HG03280 (cell line): Measurements from ENCODE around the gene HIVEP1.
"Not testable (repeated sequence)": the region's sequence is repeated elsewhere in the genome, so short reads cannot be mapped to it uniquely, and the experiment has no call there.

ENCODE experiments used
- ATAC-seq: cut with Tn5 transposase; IDR thresholded peaks from one replicate; pipeline ENCODE4 v1.9.1; 2021; ENCODE audit warnings: mild to moderate bottlenecking, moderate library complexity; ENCODE audit not compliant: unreplicated experiment

HIVEP1 gene

GRCh38 chr6:12082368-12082767 is 70.3 kb downstream of the HIVEP1 start:
- no peak for ATAC-seq

GRCh38 chr6:12083302-12083701 is 71.2 kb downstream of the HIVEP1 start:
- ATAC-seq, result no peak

DNA sequence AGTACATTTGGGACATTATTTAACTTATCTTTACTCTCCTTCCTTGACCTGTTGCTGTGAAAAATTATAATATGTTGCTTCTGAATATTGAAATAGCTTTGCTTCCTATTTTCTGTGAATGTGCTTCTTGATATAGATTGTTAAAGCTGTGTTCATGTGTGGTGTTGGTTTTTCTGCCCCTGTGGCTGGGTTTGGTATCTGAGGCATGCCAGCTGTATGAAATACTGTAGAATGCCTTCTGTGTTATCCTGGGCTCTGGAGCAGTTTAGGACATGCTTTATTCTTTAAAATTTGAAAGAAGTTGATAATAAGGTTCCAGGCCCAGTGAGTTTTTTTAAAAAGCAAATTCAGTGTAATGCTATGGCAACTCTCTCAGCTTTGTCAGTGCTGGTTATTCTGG is 71.7 kb downstream of the HIVEP1 start:
- ATAC-seq, result no peak

GRCh38 chr6:12084681-12085080 is 72.6 kb downstream of the HIVEP1 start:
- ATAC-seq, result no peak

DNA sequence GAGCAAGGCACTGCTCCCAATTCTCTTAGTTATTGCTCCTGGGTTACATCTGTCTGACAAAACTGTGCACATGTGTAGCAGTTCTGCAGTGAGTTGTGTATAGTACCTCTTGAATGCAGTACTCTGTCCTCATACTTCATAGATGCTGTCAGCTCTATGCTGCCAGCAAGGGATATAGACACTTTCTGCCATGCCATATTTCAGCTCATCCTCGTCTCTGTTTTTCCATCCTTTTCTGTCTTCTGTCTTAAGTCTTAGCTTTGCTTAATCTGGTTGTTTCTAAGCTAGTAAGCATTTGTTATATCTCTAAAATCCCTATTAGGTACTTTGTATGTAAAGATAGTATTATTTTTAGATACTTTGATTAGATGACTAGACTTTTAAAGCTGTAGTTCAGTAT is 76.4 kb downstream of the HIVEP1 start:
- no peak for ATAC-seq

DNA sequence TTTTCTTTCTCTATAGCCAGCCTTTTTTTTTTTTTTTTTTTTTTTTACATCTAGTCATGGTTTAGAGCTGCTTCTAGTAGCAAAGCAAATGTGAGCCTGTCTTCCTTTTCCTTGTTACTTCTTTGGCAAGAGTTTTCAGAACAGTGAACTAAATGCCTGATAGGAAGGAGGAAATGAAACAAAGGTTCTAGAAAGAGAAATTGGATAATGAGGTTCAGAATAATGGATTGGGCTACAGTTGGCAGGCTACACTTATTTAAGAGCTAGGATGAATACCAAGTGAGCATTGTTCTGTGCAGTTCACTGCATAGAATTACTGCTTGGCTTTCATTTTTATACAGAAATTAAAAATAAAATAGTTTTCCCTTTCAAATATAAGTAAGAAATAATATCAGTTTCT is 78.6 kb downstream of the HIVEP1 start:
- no peak for ATAC-seq

DNA sequence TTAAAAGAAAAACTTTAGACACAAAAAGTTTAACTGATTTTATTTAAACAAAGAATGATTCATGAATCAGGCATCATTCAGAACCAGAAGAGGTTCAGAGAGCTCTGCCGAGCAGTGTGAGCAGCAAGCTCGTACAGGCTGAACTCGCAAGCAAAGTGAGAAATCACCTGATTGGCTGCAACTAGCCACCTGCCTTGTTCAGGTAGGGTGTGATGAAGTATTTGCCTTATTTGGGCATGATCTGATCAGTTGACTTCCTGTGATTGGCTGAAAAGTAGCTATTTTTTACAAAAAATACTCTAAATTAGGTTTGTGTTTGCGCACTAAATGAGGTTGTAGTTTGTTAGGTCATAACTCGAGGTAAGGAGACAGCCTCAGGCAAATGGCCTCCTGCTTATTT is 80.7 kb downstream of the HIVEP1 start:
- no peak for ATAC-seq

GRCh38 chr6:12094689-12095088 is 82.6 kb downstream of the HIVEP1 start:
- no peak for ATAC-seq

- ATAC-seq, result no peak
Observed at GRCh38 chr6:12096342-12096741, 84.2 kb downstream of the HIVEP1 start.

DNA sequence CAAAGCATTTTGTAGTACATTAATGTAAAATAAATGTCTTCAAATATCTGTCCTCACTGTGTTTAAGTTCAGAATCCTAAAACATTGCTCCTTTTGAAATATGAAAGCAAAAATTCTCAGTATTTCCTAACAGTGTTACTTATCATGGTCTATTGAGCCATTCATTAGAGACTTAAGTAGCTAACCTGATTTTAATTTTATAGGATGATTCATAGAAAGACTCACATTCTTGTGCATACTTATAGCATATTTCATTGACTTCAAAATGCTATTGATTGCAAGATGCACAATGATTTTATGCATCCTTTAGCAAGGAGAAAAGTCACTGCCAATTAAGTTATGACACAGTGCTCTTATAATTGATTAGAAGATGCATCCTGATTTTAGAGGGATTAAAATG is 85.7 kb downstream of the HIVEP1 start:
- no peak for ATAC-seq

- ATAC-seq, result no peak
Observed at GRCh38 chr6:12099623-12100338, 87.7 kb downstream of the HIVEP1 start.

DNA sequence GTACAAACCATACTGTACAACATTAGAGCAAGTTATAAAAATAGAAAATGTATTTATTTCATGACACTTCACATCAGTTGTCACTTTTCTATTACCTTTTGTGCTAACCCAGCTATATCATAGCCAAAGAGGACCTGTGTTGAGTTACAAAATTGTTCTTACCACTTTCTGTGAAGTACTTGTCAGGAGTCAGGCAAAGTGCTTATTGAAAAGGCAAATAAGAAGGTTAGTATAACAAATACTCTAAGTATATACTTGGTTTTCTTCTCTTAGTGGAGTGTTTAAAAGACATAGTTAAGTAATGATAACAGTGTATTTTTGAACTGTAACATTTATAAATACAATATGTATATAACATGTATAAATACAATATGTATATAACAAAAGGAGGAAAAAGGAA is 88.9 kb downstream of the HIVEP1 start:
- no peak for ATAC-seq

DNA sequence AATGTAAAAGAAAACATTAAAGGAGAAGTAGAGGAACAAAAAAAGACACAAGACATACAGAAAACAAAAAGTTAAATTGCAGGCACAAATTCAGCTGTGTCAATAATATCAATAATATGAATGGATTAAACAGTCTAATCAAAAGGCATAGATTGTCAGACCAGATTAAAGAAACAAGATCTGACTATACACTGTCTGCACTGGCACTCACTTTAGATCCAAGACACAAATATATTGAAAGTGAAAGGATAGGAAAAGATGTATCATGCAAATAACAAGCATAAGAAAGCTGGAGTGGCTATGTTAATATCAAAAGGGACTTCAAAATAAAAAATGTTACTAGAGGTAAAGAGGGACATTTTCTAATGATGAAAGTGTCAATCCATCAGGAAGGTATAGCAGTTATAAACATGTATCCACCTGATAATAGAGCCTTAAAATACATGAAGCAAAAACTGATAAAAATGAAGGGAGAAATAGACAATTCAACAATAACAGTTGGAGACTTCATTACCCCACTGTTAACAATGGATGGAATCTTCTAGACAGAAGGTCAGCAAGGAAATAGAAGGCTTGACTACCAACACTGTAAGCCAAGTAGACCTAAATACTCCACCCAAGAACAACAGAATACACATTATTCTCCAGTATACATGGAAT is 89.7 kb downstream of the HIVEP1 start:
- no peak for ATAC-seq

DNA sequence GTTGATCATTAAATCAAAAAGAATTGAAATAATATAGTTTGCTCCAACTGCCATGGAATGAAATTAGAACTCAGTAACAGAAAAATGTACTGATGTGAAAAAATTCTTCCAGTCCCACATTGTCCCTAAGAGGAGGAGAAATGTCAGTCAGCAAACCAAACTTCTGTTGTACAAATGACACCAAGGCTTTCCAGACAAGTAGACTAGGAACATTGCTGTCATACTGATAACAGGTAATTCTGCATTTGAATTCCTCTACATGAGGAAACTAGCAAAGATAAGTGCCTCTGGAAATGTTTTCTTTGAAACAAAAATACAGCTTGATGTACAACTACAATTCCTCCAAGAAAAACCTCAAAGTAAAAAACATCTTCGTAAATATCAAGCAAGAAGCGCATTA is 90.2 kb downstream of the HIVEP1 start:
- no peak for ATAC-seq

GRCh38 chr6:12103158-12103557 is 91.0 kb downstream of the HIVEP1 start:
- no peak for ATAC-seq

- no peak for ATAC-seq
Observed at GRCh38 chr6:12105271-12105670, 93.2 kb downstream of the HIVEP1 start.

DNA sequence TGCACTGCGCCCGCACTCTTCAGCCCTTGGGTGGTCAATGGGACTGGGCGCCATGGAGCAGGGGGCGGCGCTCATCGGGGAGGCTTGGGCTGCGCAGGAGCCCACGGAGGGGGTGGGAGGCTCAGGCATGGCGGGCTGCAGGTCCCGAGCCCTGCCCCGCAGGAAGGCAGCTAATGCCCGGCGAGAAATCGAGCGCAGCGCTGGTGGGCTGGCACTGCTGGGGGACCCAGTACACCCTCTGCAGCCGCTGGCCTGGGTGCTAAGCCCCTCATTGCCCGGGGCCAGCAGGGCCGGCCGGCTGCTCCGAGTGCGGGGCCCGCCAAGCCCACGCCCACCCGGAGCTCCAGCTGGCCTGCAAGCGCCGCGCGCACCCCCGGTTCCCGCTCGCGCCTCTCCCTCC is 96.3 kb downstream of the HIVEP1 start:
- not testable (repeated sequence) for ATAC-seq

DNA sequence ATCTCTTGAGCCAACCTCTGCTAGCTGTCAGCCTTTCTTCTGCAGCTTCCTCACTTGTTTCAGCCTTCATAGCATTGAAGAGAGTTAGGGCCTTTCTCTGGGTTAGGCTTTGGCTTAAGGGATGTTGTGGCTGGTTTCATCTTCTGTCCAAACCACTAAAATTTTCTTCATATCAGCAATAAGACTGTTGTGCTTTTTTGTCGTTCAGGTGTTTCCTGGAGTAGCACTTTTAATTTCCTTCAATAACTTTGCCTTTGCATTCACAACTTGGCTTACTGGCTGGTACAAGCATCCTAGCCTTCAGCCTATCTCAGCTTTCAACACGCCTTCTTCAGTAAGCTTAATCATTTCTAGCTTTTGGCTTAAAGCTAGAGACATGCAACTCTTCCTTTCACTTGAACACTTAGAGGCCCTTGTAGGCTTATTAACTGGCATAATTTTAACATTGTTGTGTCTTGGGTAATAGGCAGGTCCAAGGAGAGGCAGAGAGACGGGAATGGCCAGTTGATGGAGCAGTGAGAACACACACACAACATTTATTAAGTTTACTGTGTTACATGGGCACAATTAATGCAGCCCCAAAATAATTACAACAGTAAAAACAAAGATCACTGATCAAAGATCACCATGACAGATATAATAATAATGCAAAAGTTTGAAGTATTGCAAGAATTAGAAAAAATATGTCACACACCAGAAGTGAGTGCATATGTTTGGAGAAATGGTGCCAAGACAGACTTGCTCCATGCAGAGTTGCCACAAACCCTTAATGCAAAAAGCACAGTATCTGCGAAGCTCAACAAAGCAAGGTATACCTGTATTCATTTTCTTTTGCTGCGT is 98.6 kb downstream of the HIVEP1 start:
- no peak for ATAC-seq

GRCh38 chr6:12111363-12111670 is 99.2 kb downstream of the HIVEP1 start:
- no peak for ATAC-seq

GRCh38 chr6:12112540-12113189 is 100.6 kb downstream of the HIVEP1 start:
- ATAC-seq, result no peak

DNA sequence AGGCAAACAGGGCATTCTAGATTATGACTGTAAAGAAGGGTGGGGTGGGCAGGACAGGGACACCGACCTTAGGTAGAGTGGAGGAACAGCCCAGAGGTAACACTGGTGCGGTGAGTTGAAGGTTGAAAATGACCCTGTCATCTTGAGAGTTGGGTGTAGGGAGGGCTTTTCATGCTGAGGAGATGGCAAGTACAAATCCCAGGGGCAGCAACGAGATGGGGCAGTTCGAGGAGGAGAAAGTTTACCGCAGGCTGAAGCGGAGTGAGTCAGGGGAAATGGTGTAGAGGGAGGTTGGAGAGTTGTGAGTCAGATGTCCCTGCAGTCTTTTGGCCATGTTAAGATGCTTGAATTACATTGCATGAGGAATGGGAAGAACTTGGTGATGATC is 101.1 kb downstream of the HIVEP1 start:
- ATAC-seq, result no peak
